HUES64 (cell line): Measurements from ENCODE around the gene UBXN2A.
"Not testable (repeated sequence)": the region's sequence is repeated elsewhere in the genome, so short reads cannot be mapped to it uniquely, and the experiment has no call there.

ENCODE experiments used
- H3K27ac ChIP-seq: 2 replicates; pipeline ENCODE4 v1.7.0; 2013; ENCODE audit warnings: low read depth, low read length, inconsistent platforms
- H3K27me3 ChIP-seq: 2 replicates; pipeline ENCODE4 v1.6.1; 2013; ENCODE audit warnings: mild to moderate bottlenecking, low read length; ENCODE audit not compliant: insufficient read depth
- H3K36me3 ChIP-seq: 2 replicates; pipeline ENCODE4 v1.6.1; 2013; ENCODE audit warnings: mild to moderate bottlenecking, low read length; ENCODE audit not compliant: insufficient read depth
- H3K4me1 ChIP-seq: 2 replicates; pipeline ENCODE4 v1.6.1; 2013; ENCODE audit warnings: mild to moderate bottlenecking, low read length, moderate library complexity; ENCODE audit not compliant: insufficient read depth
- H3K4me3 ChIP-seq: 2 replicates; pipeline ENCODE4 v1.5.1; 2013; ENCODE audit warnings: mild to moderate bottlenecking, low read length, moderate library complexity
- H3K9ac ChIP-seq: 2 replicates; pipeline ENCODE4 v1.6.1; 2013; ENCODE audit warnings: mild to moderate bottlenecking, low read depth, low read length
- H3K9me3 ChIP-seq: 2 replicates; pipeline ENCODE4 v1.6.1; 2013; ENCODE audit warnings: low read depth, low read length; ENCODE audit not compliant: insufficient read depth
- WGBS: fragments of 150-250, 120-280 bp; methylation state at CpG from one replicate; pipeline ENCODE4 v1.1.7; 2013; ENCODE audit warnings: missing lambda C conversion rate; 5-methylcytosine and 5-hydroxymethylcytosine counted together

Gene UBXN2A

GRCh38 chr2:24024018-24024417 is 83.8 kb downstream of the UBXN2A start:
- Histone ChIP-seq H3K9ac (no peak overlapping the region), H3K4me3 (no peak overlapping the region), H3K36me3 (peaks cover 20% of the 10 kb centered on the region), H3K4me1 (peaks cover 26% of the 10 kb centered on the region), H3K27me3 (no peaks in the 10 kb centered on the region), H3K9me3 (no peaks in the 10 kb centered on the region), H3K27ac (no peak overlapping the region)
- WGBS: 78% methylated on average over 12 of the region's 12 CpGs

GRCh38 chr2:24024996-24025663 is 84.9 kb downstream of the UBXN2A start:
- 92% methylated on average over 17 of the region's 17 CpGs for WGBS

GRCh38 chr2:24026233-24026632 is 86.0 kb downstream of the UBXN2A start:
- H3K4me1 ChIP-seq: peaks cover 26% of the 10 kb centered on the region
- 9% methylated on average over 2 of the region's 2 CpGs for WGBS
- peak overlapping the region; percentile 17; the same call in 1 of the 2 replicates for H3K9ac ChIP-seq
- peaks cover 42% of the 10 kb centered on the region for H3K36me3 ChIP-seq
- peak overlapping the region; percentile 28 for H3K4me3 ChIP-seq
- H3K9me3 ChIP-seq: no peaks in the 10 kb centered on the region
- H3K27me3 ChIP-seq: no peaks in the 10 kb centered on the region
- peak overlapping the region; percentile 95 for H3K27ac ChIP-seq

More at GRCh38 chr2:24024996-24025663, 84.9 kb downstream of the UBXN2A start:
- Histone ChIP-seq H3K9me3 (no peaks in the 10 kb centered on the region), H3K36me3 (peaks cover 31% of the 10 kb centered on the region), H3K27me3 (no peaks in the 10 kb centered on the region), H3K27ac (peak overlapping the region; percentile 95), H3K4me3 (no peak overlapping the region), H3K9ac (peak overlapping the region; percentile 30; the same call in 1 of the 2 replicates), H3K4me1 (peaks cover 26% of the 10 kb centered on the region)

DNA sequence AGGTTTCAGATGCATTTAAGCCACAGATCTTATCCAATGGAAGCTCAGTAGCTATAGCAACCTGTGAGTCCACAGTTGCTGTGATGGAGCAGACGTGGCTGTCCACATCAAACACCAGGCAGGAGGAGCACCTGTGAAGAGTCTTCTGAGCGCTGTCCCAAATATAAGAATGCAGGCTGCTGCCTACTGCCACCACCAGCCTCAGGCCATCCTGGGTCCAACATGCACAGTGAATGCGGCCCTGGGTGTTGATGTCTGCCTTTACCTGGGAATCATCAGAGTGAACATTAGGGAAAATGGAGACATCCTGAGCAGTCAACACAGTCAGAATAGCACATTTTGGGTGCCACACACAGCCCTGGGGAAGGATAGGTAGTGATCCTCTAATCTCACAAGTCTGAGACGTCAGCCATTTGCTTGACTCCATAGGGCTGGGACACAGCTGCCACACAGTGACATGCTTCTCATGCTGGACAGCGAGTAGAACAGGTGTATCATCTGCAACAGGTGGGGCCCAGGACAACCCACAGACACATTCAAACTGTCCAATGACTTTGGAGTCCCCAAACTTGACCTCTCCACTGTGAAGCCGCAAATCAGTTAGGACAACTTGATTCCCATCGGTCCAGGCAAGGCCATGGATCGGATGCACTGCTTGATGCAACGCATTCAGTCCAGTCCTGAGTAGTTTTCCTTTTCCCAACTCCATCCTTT is 98.7 kb downstream of the UBXN2A start:
- Histone ChIP-seq H3K9me3 (no peaks in the 10 kb centered on the region), H3K4me1 (no peaks in the 10 kb centered on the region), H3K9ac (no peak overlapping the region), H3K36me3 (peaks cover 45% of the 10 kb centered on the region), H3K27me3 (no peaks in the 10 kb centered on the region), H3K27ac (no peak overlapping the region), H3K4me3 (no peak overlapping the region)
- WGBS: 97% methylated on average over 9 of the region's 9 CpGs

DNA sequence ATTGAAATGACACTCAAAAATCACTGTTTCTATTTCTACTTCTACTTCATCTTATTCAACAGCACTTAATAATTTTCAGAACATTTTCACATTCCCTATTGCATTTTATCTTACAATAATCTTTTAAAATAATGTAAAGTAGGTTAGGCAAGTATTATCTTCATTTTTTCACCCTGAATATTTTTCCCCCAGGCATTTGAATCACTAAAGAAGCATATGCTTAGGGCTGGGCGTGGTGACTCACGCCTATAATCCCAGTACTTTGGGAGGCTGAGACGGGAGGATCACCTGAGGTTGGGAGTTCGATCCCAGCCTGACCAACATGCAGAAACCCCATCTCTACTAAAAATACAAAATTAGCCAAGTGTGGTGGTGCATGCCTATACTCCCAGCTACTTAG is 100.2 kb downstream of the UBXN2A start:
- H3K4me1 ChIP-seq: no peaks in the 10 kb centered on the region
- H3K36me3 ChIP-seq: peaks cover 43% of the 10 kb centered on the region
- no peaks in the 10 kb centered on the region for H3K9me3 ChIP-seq
- H3K27me3 ChIP-seq: no peaks in the 10 kb centered on the region
- H3K4me3 ChIP-seq: no peak overlapping the region
- WGBS: 88% methylated on average over 4 of the region's 4 CpGs
- no peak overlapping the region for H3K27ac ChIP-seq
- H3K9ac ChIP-seq: no peak overlapping the region

- H3K9me3 ChIP-seq, H3K9ac ChIP-seq, H3K27me3 ChIP-seq, H3K27ac ChIP-seq, H3K4me3 ChIP-seq, H3K4me1 ChIP-seq: not testable (repeated sequence)
- WGBS: 96% methylated on average over 6 of the region's 6 CpGs
- H3K36me3 ChIP-seq: peaks cover 21% of the 10 kb centered on the region
Measured at GRCh38 chr2:24043133-24043532, 102.9 kb downstream of the UBXN2A start.

DNA sequence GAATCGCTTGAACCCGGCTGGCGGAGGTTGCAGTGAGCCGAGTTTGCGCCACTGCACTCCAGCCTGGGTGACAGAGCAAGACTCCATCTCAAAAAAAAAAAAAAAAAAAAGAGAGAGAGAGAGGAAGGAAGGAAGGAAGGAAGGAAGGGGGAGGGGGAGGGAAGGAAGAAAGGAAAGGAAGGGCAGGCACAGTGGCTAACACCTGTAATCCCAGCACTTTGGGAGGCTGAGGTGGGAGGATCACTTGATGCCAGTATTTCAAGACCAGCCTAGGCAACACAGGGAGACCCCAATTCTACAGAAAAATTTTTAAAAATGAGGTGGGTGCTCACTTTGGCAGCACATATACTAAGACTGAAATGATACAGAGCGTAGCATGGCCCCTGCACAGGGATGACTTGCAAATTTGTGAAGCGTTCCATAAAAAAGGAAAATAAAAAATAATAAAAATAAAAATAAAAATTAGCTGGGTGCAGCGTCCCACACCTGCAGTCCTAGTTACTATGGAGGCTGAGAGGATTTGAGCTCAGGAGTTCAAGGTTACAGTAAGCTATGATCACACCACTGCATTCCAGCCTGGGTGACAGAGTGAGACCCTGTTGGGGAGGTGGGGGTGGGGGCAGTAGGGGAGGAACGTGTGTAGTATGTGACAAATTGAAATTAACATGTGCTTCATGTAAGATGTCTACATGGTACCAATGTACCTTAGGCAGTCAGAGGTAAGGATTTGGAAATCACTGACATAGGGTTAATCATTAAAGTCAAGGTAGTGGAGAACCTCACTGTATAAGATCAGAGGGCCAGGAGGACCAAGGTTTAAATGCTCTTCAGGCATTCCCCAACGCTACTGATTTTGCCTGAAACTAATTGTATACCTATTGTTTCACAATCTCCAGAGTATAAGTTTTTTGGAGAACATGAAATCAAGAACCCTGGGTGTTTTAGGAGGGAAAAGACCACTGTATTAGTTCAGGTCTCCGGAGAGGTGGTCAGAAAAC is 105.5 kb downstream of the UBXN2A start:
- Histone ChIP-seq H3K27me3 (no peaks in the 10 kb centered on the region), H3K36me3 (peaks cover 7% of the 10 kb centered on the region), H3K9ac (no peak overlapping the region), H3K27ac (no peak overlapping the region), H3K4me1 (peaks cover 10% of the 10 kb centered on the region), H3K4me3 (peak overlapping the region; percentile 89), H3K9me3 (no peaks in the 10 kb centered on the region)
- 80% methylated on average over 9 of the region's 11 CpGs for WGBS

DNA sequence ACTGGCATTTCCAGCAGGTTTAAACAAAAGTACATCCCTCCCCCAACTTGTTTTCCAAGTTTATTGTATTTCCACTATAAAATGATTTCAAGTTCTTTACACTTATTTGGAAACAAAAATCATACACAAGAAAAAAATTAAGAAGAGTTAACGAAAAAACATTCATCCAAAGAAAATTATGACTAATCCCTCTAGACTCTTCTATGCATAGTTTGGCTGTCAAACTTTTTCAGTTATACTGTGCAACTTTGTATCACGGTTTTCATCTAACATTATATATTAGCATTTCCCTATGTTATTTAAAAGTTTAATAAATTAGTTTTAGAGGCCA is 106.3 kb downstream of the UBXN2A start:
- Histone ChIP-seq H3K9ac (peak overlapping the region; percentile 71; the same call in 1 of the 2 replicates), H3K27me3 (no peaks in the 10 kb centered on the region), H3K36me3 (peaks cover 7% of the 10 kb centered on the region), H3K4me3 (peak overlapping the region; percentile 89), H3K27ac (no peak overlapping the region), H3K9me3 (no peaks in the 10 kb centered on the region), H3K4me1 (peaks cover 10% of the 10 kb centered on the region)
- 0% methylated on average over 1 of the region's 2 CpGs for WGBS

GRCh38 chr2:24046930-24047702 is 106.9 kb downstream of the UBXN2A start, which contains the start of gene WDCP:
Gene WDCP (minus strand): TSS chr2:24047391. CDS start chr2:24039494, 7,897 bp downstream.
- Histone ChIP-seq H3K9ac (peak within 1 kb of the TSS; percentile 71), H3K27ac (peak within 1 kb of the TSS; percentile 37; the same call in 1 of the 2 replicates), H3K4me3 (peak within 1 kb of the TSS; percentile 89), H3K27me3 (no peaks in the 10 kb centered on the region), H3K4me1 (peaks cover 10% of the 10 kb centered on the region), H3K9me3 (no peaks in the 10 kb centered on the region), H3K36me3 (peaks cover 7% of the 10 kb centered on the region)
- WGBS: under 1% methylated on average over 38 of the region's 38 CpGs

DNA sequence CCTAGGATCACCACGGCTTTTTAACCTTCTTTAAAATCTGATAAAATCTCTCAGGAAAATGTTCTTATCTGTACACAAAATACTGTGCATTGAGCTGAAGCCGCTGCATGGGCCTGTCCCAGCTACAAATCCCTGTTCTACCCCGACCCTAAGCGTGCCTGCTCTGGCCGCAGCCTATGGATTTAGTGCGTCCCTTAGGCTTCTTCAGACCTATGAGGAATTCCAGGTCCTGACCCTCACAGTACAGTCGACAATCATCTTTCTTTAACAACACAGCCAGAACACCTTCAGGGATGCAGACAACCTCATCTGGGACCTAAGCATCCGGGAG is 107.4 kb downstream of the UBXN2A start:
- Histone ChIP-seq H3K4me3 (peak overlapping the region; percentile 89), H3K9me3 (no peaks in the 10 kb centered on the region), H3K27ac (no peak overlapping the region; the same call in 1 of the 2 replicates), H3K9ac (no peak overlapping the region), H3K36me3 (peaks cover 7% of the 10 kb centered on the region), H3K27me3 (no peaks in the 10 kb centered on the region), H3K4me1 (peaks cover 10% of the 10 kb centered on the region)
- WGBS: 51% methylated on average over 8 of the region's 8 CpGs
